ENCODE results near the gene ALOX15B. TPM values are rescaled to one million over a fixed set of nuclear protein-coding genes. Genes with fewer than 3 reads are reported as not detected.

Gene ALOX15B
- total and polyA plus RNA-seq, 10 of the 15 experiments (the other 5 are each of a cell fraction or from before 2014, with no cell fraction given), result 0.01 TPM; not detected in 9

DNA sequence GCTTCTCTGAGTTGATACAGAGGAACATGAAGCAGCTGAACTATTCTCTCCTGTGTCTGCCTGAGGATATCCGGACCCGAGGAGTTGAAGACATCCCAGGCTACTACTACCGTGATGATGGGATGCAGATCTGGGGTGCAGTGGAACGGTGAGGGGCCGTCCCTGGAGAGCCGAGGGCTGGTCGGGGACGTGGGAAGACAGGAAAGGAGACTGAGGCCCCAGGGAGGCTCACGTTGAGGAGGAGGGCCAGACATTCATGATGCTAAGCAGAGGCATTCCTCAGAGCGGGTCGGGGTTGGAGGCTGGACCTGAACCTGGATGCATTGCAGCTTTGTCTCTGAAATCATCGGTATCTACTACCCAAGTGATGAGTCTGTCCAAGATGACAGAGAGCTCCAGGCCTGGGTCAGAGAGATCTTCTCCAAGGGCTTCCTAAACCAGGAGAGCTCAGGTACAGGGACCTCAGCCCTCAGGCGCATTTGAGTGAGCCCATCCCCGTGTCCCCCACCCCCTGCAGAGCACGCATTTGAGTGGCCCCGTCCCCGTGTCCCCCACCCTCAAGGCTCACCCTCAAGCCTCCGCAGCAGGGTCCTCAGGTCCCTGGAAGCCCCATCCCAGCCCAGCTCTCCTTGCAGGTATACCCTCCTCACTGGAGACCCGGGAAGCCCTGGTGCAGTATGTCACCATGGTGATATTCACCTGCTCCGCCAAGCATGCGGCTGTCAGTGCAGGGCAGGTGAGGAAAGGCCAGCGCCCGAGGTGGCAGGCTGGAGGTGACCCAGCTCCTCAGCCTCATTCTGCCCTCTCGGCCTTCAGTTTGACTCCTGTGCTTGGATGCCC lies 8.3 kb downstream of the ALOX15B start (continued):
- TF ChIP-seq, protein P1, sequence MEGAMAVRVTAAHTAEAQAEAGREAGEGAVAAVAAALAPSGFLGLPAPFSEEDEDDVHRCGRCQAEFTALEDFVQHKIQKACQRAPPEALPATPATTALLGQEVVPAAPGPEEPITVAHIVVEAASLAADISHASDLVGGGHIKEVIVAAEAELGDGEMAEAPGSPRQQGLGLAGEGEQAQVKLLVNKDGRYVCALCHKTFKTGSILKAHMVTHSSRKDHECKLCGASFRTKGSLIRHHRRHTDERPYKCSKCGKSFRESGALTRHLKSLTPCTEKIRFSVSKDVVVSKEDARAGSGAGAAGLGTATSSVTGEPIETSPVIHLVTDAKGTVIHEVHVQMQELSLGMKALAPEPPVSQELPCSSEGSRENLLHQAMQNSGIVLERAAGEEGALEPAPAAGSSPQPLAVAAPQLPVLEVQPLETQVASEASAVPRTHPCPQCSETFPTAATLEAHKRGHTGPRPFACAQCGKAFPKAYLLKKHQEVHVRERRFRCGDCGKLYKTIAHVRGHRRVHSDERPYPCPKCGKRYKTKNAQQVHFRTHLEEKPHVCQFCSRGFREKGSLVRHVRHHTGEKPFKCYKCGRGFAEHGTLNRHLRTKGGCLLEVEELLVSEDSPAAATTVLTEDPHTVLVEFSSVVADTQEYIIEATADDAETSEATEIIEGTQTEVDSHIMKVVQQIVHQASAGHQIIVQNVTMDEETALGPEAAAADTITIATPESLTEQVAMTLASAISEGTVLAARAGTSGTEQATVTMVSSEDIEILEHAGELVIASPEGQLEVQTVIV (IDR thresholded peaks at IDR 0.05; ENCODE audit: borderline replicate concordance, partially characterized antibody), result no peak
- no peak for TF ChIP-seq FOS (IDR thresholded peaks at IDR 0.05; ENCODE audit: borderline replicate concordance, extremely low read depth, insufficient read length)
- no peak for TF ChIP-seq CREB1 (IDR thresholded peaks at IDR 0.05; ENCODE audit: low read depth)

DNA sequence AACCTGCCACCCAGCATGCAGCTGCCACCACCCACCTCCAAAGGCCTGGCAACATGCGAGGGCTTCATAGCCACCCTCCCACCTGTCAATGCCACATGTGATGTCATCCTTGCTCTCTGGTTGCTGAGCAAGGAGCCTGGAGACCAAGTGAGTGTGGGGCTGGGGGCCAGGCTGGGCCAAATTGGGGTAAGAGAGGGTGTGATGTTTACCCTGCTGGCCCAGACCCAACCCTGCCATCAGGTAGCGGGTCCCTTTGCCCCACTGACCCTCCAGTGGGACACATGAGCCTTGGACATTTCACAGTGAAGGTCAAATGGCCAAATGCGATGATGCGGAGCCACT lies 8.9 kb downstream of the ALOX15B start:
- 66% methylated on average over 4 of the region's 4 CpGs for WGBS (ENCODE audit: insufficient coverage, insufficient replicate concordance, low lambda C conversion rate, missing lambda C conversion rate)
- intact Hi-C loops (cut with micrococcal nuclease; ENCODE audit: unreplicated experiment), result no loop called here
- Histone ChIP-seq H3K9ac (ENCODE audit: control insufficient read depth, insufficient read depth, low read length) (no peak overlapping the region), H3K9me3 (replicated peaks; ENCODE audit: control insufficient read depth, insufficient read depth, low read length) (no peaks in the 10 kb centered on the region), H2AFZ (ENCODE audit: control insufficient read depth, low read depth, low read length) (no peak overlapping the region), H3K4me3 (no peak overlapping the region), H3K27ac (ENCODE audit: control insufficient read depth, insufficient read depth) (no peak overlapping the region), H4K20me1 (ENCODE audit: control insufficient read depth, insufficient read depth) (no peaks in the 10 kb centered on the region), H3K79me2 (ENCODE audit: control insufficient read depth, insufficient read depth, low read length) (no peaks in the 10 kb centered on the region), H3K27me3 (replicated peaks in 1 of 2; ENCODE audit: control insufficient read depth in 2 of 2, insufficient read depth in 2 of 2, low read length in 1 of 2) (peaks cover 3 to 4% of the 10 kb centered on the region in 2 experiments; a peak in 1 of 4 replicates), H3K36me3 (ENCODE audit: control insufficient read depth in 2 of 2, insufficient read depth in 2 of 2, low read length in 1 of 2) (no peaks in the 10 kb centered on the region), H3K4me1 (ENCODE audit: control insufficient read depth, insufficient read depth, low read length) (no peaks in the 10 kb centered on the region), H3K4me2 (ENCODE audit: control insufficient read depth, insufficient read depth) (no peak overlapping the region)
- DNase-seq (ENCODE audit: low read depth, low spot score) (no peak), ATAC-seq (no peak), FAIRE-seq (no peak)
- ChIA-PET SMC1A (ENCODE audit: uncharacterized antibody, unreplicated experiment) (interaction anchor here (0.9 kb wide), 1 partner anchor 10 kb away, joined by 3 read pairs; no protein-coding TSS in a partner anchor), POLR2A (no interaction called here), RAD21 (ENCODE audit: unreplicated experiment) (no interaction called here), CTCF (interaction anchor here (2.1 to 3.0 kb wide), 2 partner anchors 10 to 12 kb away, joined by 8 to 14 read pairs; no protein-coding TSS in a partner anchor)
- TF ChIP-seq BACH1 (IDR thresholded peaks at IDR 0.05; ENCODE audit: borderline replicate concordance) (no peak), ETV6 (conservative IDR thresholded peaks at IDR 0.05 in 1 of 2, IDR thresholded peaks at IDR 0.05 in 1 of 2; ENCODE audit: borderline replicate concordance in 1 of 2, low read depth in 1 of 2) (no peak), SREBF2 (IDR thresholded peaks at IDR 0.05; ENCODE audit: low read length) (no peak), MXI1 (IDR thresholded peaks at IDR 0.05; ENCODE audit: low read depth, low read length) (no peak), KLF5 (IDR thresholded peaks at IDR 0.05; ENCODE audit: partially characterized antibody) (no peak), ZNF274 (IDR thresholded peaks at IDR 0.05; ENCODE audit: insufficient read depth, insufficient read length) (no peak), HDAC6 (IDR thresholded peaks at IDR 0.05; ENCODE audit: unreplicated experiment) (no peak)
- TF ChIP-seq, protein P2, sequence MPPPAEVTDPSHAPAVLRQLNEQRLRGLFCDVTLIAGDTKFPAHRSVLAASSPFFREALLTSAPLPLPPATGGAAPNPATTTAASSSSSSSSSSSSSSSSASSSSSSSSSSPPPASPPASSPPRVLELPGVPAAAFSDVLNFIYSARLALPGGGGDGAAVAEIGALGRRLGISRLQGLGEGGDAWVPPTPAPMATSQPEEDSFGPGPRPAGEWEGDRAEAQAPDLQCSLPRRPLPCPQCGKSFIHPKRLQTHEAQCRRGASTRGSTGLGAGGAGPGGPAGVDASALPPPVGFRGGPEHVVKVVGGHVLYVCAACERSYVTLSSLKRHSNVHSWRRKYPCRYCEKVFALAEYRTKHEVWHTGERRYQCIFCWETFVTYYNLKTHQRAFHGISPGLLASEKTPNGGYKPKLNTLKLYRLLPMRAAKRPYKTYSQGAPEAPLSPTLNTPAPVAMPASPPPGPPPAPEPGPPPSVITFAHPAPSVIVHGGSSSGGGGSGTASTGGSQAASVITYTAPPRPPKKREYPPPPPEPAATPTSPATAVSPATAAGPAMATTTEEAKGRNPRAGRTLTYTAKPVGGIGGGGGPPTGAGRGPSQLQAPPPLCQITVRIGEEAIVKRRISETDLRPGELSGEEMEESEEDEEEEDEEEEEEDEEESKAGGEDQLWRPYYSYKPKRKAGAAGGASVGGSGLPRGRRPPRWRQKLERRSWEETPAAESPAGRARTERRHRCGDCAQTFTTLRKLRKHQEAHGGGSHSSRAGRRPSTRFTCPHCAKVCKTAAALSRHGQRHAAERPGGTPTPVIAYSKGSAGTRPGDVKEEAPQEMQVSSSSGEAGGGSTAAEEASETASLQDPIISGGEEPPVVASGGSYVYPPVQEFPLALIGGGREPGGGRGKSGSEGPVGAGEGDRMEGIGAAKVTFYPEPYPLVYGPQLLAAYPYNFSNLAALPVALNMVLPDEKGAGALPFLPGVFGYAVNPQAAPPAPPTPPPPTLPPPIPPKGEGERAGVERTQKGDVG (CRISPR knock-in tag; IDR thresholded peaks at IDR 0.05), result no peak
- TF ChIP-seq, protein P3, sequence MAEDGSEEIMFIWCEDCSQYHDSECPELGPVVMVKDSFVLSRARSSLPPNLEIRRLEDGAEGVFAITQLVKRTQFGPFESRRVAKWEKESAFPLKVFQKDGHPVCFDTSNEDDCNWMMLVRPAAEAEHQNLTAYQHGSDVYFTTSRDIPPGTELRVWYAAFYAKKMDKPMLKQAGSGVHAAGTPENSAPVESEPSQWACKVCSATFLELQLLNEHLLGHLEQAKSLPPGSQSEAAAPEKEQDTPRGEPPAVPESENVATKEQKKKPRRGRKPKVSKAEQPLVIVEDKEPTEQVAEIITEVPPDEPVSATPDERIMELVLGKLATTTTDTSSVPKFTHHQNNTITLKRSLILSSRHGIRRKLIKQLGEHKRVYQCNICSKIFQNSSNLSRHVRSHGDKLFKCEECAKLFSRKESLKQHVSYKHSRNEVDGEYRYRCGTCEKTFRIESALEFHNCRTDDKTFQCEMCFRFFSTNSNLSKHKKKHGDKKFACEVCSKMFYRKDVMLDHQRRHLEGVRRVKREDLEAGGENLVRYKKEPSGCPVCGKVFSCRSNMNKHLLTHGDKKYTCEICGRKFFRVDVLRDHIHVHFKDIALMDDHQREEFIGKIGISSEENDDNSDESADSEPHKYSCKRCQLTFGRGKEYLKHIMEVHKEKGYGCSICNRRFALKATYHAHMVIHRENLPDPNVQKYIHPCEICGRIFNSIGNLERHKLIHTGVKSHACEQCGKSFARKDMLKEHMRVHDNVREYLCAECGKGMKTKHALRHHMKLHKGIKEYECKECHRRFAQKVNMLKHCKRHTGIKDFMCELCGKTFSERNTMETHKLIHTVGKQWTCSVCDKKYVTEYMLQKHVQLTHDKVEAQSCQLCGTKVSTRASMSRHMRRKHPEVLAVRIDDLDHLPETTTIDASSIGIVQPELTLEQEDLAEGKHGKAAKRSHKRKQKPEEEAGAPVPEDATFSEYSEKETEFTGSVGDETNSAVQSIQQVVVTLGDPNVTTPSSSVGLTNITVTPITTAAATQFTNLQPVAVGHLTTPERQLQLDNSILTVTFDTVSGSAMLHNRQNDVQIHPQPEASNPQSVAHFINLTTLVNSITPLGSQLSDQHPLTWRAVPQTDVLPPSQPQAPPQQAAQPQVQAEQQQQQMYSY (CRISPR knock-in tag; IDR thresholded peaks at IDR 0.05), result no peak
- in situ Hi-C loops (cut with MboI), result no loop called here
- BruUV-seq (replicated peaks), result no TSS peak
